Left hindlimb (tissue), 1 donor: ENCODE measurements around the gene HOXA11.
A peak's percentile ranks its signal among the peaks of the same experiment; 100 is the strongest.

Experiments used
- DNase-seq: peaks from one replicate; pipeline ENCODE4 v3.0.0-alpha.2; 2018

Gene HOXA11

DNA sequence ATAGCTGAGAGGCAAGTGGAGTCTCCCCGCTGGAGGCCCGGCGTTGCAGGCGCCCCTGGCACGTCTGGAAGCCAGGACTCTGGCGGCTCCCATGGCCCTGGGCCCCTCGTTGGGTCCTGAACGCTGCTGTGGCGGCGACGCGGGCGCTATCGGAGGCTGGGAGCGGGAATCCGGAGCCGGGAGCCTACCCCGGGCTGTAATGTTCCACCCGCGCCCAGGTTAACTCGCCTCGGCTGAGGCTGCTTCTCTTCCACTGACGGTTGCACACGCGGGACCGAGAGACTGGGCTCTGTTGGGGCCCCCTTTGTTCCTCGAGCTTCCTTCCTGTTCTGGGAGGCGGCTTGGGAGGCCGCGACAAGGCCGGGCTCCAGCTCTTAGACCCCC is 40.3 kb downstream of the HOXA11 start:
- peak; percentile 51 for DNase-seq

DNA sequence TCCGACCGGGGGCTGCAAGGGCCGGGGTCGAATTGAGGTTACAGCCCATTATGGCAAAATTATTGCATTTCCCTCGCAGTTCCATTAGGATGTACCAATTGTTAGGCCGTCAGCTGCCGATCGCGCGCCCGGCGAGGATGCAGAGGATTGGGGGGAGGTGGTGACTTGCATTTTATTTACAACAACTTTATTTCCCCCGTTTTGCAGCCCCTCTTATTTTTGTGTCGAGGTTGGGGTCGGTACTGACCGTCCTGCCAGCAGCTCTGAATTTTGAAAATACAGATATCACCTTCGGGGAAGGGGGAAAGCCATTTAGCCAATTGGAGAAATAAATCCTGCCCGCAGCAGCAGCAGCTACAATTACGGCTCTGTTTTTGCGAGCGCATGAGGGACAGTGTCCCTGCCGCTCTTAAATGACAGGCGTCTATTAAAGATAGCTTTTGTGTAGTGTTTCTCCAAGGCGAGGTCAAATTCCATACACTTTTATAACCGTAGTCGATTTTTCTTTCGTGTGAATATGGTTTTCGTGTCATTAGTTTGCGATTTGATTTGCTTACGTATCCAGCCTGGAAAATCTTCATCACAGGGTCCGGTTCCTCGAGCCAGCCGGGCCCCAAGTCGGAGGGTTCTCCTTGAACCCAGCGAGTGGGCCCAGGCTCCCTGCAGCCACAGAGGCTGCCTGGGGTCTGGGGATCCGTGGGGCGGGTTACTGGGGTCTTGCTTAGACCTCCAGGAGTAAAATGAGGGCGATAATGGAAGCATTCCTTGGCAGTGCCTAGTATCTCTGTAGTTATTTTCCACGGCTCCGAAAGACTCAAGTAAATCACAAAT is 40.9 kb downstream of the HOXA11 start:
- DNase-seq = peak; percentile 45

DNA sequence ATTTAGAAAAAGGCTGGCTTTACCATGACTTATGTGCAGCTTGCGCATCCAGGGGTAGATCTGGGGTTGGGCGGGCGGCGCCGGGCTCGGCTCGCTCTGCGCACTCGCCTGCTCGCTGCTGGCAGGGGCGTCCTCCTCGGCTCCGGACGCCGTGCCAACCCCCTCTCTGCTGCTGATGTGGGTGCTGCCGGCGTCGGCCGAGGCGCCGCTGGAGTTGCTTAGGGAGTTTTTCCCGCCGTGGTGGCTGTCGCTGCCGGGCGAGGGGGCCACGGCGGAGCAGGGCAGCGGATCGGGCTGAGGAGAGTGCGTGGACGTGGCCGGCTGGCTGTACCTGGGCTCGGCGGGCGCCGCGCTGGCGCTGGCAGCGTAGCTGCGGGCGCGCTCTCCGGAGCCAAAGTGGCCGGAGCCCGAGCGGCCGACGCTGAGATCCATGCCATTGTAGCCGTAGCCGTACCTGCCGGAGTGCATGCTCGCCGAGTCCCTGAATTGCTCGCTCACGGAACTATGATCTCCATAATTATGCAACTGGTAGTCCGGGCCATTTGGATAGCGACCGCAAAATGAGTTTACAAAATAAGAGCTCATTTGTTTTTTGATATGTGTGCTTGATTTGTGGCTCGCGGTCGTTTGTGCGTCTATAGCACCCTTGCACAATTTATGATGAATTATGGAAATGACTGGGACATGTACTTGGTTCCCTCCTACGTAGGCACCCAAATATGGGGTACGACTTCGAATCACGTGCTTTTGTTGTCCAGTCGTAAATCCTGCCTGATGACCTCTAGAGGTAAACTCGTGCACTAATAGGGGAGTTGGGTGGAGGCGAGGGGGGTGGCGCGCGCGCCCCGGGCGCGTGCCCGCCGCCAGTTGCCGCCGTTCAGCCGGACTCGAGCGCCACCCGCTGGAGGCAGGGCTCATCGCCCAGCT is 41.7 kb downstream of the HOXA11 start, which contains the start of gene HOXA5:
HOXA5 (minus strand) TSS at position 659 of the 927 bp plus-strand sequence; CDS start at position 585, 74 bp downstream.
- DNase-seq = peak; percentile 87

DNA sequence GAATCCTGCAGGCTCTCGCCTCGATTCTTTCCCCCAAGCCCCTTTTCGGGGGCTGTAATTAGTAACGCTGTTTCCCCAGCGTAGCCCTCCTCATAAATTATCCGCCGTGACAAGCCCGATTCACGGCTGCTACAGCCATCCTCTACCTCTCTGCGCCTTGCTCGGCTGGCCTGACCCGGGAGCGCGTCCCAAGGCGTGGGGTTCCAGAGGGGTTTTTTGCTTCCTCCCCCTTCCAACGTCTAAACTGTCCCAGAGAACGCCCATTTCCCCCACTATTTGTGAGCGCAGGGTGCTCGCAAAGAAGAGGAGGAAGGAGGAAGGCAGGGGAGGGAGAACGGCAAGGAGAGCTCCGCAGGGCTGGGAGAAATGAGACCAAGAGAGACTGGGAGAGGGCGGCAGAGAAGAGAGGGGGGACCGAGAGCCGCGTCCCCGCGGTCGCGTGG is 42.4 kb downstream of the HOXA11 start:
- no peak for DNase-seq

DNA sequence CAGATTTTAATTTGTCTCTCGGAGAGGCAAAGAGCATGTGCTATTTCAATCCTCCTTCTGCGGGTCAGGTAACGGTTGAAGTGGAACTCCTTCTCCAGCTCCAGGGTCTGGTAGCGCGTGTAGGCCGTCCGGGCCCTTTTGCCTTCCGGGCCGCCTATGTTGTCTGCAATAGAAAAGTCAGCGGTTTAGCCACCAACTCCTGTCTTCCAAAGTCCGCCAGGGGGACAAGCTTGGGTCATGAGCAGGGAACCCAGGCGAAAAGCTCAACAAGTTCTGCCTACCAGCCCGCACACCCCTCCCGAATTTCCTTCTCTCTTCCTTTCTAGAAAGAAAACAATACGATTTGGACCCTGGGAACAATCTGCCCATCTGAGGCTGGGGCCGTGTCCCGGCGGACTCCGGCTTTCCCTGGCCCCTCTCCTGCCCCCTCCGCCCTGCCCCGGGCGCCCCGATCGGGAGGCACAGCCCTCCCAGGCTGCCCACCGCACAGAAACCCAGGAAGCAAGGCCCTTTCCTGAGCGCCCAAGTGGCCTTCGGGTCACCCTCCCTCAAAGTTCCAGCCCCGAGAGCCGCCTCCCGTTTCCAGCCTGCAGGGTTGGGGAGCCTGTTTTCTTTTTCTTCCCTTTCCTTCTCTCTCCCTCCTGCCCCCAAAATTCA is 43.0 kb downstream of the HOXA11 start:
- DNase-seq = peak; percentile 40

DNA sequence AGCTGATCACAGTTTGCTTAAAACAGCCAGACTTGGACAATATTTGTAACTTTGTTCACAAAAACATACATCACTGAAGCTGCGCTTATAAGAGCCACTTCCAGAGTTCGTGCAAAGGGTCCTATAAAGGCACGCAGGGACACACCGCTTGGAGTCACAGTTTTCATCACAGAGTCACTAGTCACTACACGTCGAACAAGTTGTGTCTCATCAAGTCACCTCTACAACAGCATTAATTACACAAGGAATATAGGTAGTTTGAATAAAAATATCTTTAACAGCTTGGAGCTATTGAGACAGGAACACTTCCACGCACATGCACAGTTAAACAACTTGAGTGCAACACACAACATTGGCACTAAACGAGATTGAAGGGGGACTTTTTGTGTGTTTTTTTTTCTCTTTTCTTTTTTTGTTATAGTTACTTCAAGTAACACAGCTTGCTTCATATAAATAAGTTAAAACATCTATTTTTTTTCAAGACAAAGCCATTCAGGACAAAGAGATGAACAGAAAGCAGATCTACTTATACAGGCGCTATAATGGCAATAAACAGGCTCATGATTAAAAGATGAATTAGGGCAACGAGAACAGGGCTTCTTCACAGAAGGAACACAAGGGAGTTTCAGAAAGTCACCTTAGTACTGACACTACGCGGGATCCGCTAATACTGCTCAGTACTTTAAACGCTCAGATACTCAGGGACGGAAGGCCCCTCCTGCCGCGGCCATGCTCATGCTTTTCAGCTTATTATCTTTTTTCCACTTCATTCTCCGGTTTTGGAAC is 43.7 kb downstream of the HOXA11 start:
- no peak for DNase-seq

DNA sequence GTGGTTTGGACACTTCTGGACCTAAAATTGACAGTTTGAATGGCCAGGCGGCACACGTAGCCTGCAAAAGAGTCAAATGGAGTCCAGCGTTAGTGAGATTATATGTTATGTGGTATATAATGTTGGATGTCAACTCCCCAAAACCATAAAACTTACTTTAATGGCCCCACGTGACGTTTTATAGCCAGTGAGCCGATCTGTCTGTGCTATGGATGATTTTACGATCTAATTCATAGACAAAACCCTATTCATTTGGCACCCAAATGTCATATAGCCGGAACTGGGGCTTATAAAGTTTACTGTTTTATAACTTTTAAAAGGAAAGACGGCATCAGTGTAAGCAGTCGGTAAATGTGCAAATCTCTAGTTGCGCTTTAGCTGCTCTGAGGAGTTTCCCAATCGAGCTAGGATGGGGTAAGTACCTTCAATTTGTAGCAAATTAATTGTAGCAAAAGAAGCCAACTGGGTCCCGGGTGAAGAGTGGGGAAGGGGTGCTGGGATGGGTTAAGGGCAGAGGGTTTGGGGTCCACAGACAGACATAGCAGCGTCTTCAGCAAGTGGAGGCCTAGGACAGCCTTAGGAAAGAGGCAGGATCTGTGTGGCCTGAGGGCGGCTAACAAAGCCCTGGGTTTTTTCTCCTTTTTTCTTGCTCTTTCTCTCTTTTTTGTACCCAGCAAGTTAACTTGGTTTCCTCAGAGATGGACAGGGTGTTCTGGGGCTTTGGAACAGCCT is 44.7 kb downstream of the HOXA11 start:
- peak; percentile 51 for DNase-seq

DNA sequence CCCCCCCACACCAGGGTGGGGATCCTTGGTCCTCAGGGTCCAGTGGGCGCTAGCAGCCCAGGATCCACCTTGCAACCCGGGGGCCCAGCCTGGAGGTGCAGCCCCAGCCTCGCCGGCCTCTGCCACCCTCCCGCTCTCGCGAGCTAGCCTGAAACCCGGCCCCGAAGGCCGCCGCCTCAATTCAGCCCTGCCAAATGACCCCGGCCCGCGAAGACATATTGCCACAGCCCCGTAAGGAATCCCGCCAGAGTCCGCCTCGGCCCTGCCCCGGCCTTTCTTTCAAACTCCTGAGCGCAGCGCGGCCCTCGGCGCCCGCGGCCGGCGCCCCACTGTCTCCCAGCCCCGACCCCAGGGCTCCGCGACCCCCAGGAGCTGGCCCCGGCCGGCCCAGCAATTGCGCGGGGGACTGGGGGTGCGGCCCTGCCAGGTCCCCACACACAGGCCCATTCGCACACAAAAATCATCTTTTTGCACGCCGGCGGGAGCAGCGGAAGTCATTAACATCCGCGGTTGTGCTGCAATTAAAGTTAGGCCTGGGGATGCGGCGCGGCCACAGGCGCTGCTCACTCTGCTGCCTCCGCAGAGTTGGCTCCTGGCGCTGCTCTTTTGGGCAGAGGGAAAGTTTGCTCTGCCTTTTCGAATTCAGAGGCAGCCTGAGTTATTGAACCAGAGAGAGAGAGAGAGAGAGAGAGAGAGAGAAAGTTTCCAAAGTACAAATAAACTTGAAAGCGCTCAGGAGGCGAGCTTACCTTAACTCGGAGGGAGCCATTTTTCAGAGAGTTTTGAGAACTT is 45.5 kb downstream of the HOXA11 start:
- peak; percentile 54 for DNase-seq

DNA sequence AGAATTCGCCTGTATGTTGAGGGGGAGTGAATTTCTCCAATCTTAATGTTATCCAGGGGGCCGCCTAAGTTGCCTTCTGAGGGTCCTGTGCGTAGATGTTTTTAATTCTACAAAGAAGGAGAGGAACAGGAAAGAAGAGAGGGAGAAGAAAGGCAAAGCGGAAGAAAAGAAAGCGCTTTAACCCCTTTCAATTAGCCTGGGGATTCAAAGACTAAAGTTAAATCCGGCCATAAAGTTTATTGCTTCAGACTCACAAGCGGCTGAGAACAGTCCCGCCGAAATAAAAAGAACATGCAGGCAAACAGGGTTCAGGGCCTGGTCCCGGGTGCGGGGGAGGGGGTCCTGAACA is 46.1 kb downstream of the HOXA11 start:
- no peak for DNase-seq

DNA sequence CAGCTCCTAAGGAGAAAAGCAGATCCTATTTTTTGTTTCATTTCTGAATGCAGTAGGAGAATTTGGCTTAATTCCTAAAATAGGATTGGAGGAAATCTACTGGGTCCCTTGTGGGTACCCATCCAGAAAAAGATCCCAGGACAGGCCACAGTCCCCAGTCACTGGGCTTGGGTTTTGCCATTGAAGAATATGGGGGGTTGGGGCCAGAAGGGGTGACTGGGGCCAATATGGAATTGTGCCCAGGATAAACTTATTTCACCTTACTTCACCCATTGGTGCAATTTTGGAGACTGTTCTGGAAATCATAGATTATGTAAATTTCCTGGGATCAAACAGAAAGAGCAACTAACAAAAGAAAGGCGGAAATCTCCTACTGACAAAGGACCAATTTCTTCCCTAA is 46.6 kb downstream of the HOXA11 start:
- no peak for DNase-seq

DNA sequence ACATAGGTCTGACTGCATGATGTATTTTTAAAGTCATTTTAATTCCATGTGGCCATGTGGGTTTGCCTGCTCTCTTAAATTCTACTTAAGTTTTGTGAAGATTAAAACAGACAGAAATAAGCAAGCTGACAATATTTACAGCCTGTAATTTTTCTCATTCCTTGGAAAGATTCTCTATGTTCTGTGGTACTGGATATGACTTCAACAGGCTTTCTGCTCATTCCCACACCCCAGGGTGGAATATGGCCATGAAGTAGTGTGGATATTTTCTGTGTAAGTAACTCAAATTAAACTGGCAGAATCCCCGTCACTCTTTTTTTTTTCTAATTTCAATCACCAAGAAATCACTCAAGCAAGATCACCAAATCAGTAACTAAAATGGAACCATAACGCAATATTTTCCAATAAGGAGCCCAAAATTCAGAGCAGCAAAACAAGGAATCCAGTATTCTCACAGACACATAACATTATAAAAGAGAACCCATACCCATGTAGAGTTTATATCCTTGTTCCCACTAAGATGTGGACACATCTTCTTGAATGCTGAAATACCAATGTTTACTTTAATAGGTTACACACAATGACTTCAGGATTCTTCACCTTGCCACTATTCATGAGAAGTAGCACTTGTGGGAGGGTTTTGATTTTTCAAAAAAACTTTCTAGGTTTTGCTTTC is 47.3 kb downstream of the HOXA11 start:
- no peak for DNase-seq

DNA sequence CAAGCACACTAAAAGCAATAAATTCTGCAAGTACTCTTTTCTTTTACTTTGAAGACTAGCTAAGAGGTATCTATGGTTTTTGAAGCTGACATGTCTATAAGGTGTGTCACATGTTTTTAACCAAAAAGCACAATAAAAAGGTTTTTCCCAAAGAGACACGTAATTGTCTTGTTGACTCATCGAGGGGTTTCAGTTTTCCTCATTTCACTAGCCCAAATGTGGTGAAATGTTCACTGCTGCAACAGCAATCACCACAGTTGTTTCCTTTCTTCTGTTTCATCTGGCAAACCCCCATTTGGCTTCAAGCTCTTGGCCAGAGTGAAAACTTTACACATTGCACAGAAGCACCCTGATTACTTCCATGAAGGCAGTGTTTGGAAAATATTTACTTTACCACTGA is 50.6 kb downstream of the HOXA11 start:
- peak; percentile 40 for DNase-seq

DNA sequence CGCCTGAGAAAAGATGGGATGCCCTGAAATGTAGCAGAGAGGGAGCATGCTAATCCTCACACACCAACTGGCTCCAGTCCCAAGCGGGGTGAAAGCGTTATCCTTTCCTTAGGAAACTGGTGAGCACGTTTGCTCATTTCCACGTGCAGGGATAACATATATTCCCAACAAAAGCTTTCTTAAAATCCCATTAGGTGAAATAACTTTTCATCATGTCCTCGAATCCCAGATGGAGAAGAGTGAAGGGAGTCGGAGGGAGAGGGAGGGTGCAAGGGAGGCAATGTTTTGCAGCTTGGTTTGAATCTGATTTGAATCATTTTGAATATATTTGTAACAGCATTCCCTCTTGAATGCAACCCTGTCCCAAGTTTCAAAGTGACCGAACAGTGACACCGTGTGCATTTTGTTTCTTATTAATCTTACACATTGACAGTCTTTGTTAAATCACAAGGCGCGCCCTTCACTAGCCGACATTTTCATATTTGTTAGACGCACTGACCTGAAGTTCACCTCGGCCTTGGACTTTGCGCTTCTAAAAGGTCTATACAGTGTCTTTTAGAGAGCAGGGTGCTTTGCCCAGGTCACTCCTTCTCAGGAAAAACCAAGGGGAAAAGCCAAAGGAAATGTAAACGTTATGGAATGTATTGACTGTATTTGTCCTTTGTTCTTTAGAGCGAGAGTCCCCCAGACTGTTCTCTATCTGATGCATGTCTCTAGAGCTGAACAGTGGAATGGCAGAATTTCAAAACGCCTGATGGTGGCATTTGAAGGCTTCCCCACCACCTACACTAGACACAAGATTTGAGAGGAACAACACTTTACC is 51.4 kb downstream of the HOXA11 start:
- no peak for DNase-seq

DNA sequence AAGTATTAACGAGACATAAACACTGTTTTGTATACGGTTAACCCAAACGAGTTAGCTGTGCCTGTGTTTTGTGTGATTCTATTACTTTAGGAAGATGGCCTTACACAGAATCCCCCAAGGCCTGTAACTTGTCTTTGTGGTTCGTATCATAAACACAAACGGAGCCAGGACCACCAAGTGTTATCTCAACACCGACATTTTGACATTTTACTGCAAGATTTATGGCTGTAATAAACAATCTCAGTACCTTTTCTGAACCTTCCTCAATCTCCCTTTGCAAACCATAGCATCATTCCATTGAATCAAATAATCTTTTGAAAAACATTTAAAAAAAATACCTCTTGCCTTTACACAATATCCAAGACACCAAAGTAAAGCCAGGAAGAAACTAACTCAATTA is 52.1 kb downstream of the HOXA11 start:
- DNase-seq = no peak

DNA sequence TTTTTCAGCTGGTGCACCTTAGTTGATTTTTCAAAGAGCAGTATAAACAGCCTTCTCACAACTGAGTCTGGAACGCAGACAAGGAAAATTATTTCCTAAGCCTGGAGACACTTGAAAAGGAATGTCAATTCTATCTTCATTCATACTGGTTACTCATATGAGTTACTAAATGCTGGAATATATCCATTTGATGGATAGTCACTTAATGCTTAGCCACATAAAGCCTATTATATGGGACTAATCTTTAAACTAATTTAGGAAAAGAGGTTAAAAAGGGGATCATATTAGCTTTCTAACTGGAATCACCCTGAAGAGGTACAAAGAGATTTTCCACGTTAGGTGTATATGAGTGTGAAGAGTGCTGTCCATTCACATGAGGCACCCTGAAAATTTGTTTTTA is 52.8 kb downstream of the HOXA11 start:
- DNase-seq = no peak

DNA sequence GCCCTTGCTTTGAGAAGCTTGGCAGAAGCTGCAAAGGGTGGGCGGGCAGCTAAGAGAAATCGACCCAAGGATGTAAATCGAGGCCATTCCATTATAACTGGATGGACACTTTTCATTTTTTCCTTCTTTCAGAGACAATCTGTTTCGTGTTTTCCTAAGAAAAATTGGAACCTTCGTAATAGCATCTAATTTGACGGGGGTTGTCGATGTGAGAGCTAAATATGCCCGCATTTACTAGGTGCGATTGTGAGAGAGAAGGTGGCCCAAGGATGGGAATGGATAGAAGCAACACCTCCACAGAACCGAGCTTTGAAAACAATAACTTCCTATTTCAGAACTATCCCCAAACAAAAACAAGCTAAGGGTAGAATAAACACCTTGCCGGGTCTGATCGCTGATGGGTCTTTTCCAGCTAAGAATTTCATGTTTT is 53.6 kb downstream of the HOXA11 start:
- DNase-seq = no peak
